GM18502 (cell line): ENCODE data around the gene C20orf204.

Experiments
- ATAC-seq: cut with Tn5 transposase; IDR thresholded peaks from one replicate; pipeline ENCODE4 v1.9.1; 2021; ENCODE audit warnings: mild to moderate bottlenecking; ENCODE audit not compliant: unreplicated experiment, poor library complexity

C20orf204 gene

GRCh38 chr20:64069209-64069613, 33.2 kb downstream of the C20orf204 start:
- no peak for ATAC-seq

GRCh38 chr20:64069614-64070243, 33.7 kb downstream of the C20orf204 start:
- ATAC-seq = no peak

- no peak for ATAC-seq
Measured at GRCh38 chr20:64070244-64070993, 34.4 kb downstream of the C20orf204 start.

DNA sequence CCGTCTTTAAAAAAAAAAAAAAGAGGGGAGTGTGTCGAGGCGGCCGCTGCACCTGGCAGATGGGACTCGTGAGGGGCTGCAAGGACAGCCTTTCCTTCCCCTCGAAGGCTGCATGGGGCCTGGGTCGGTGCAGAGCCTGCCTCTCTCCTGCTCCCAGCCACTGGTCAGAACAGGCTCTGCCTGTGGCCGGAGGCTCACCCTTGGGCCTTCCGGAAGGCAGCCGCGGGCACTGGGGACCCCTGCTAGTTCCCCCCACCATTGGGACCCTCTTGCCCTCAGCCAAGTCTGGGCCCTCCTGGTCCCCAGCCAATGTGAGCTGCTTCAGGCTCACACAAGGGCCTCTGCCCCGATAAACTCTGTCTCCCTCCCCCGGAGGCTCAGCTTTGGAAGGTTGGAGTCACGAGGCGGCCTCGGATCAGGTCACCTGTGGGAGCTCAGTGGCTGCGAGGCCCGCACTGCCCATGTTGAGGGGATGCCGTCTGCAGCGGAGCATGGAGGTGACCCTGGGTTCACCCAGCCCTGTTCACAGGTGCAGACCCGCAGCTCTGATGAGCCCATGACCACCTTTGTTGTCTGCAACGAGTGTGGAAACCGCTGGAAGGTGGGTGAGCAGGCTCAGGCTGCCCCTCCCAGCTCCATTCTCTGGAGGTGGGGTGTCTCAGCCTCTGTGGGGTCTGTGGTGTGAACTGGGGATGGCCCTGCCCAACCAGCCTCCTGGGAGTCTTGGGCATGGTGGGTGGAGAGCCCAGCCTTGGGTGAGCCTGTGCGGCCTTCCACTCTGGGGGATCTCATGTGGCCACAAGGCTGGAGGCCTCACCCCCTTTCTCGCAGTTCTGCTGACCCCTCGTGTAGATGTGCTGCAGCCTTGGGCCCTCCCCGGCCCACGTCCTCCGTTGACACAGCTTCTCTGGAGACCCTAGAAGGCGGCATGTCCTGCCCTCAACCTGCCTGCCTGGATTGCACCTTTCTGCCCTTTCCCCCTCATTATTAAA, 35.7 kb downstream of the C20orf204 start:
- ATAC-seq = no peak

- ATAC-seq = no peak
Measured at GRCh38 chr20:64072498-64073063, 36.6 kb downstream of the C20orf204 start.

DNA sequence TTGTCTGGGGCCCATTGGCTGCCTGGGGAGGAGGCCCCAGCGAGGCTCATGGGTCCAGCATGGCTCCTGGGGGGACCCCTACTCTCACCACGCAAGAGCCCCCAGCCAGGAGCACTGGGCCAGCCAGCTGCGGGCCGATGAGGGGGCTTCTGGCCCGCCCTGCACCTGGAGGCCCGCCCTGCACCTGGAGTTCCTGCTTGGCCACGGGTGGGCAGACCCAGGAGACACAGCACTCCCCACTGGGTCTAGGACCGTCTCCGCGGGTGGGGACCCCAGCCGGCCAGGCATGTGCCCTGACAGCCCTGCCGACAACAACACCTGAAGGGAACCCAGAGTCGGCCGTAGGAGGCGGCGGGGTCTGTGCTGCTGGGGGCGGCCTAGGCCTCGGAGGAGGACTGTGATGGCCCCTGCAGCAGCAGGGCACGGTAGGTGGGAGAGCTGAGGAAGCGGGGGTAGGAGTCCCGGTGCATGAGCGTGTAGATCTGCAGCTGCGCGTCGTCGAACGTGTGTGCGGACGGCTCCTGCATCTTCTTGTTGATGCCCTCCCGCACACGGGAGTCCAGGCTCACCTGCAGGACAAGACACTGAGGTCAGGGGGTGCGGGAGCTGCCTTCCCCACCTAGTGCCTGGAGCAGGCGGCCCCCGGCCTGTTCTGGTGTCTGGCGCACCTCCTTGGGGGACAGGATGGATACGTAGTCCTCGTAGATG, 37.6 kb downstream of the C20orf204 start:
- no peak for ATAC-seq

DNA sequence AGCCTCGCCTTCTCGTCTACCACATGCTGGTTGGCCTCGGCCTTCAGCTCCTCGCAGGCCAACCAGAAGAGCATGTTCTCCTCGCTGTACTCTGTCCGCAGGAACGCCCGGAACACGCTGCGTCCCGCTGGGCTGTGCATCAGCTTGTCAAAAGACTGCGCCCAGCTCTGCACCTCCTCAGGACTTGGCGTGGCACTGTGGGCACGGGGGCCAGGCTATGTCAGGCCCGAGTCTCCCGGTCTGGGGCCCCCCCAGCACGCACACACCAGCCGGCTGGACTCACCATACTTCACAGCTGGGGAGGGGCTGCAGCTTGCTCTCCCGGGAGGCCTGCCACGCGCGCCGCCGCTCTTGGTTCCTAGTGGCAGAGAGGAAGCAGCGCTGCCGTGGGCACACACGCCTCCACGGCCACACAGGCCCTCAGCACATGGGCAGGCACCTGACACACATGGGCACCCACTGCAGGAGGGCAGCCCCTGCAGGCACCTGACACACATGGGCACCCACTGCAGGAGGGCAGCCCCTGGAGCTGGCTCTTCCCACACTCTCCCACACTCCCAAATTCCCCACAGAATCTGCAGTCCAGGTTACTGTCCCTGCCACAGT, 38.3 kb downstream of the C20orf204 start:
- ATAC-seq = no peak

- no peak for ATAC-seq
Measured at GRCh38 chr20:64074963-64075362, 39.0 kb downstream of the C20orf204 start.

GRCh38 chr20:64075556-64075955, 39.6 kb downstream of the C20orf204 start:
- ATAC-seq = no peak

GRCh38 chr20:64076061-64076997, 40.3 kb downstream of the C20orf204 start:
- ATAC-seq = no peak

DNA sequence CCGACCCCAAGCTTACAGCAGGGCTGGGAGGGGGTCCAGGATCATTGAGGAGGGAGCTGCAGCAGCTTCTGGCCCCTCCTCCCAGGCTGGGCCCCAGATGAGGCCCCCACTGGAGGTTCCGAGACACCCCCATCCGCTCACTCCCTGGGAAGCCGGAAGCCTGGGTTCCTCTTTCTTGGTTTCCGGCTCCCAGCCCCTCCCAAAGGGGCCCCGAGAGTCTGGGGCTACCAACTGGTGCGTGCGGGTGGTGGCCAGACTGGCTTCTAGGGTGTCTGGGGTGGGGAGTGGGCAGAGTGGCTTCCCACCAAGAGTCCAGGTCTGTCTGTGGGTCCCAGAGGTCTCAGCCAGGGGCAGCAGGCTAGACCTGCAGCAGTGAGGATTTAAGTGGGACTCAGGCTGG, 41.1 kb downstream of the C20orf204 start:
- no peak for ATAC-seq

DNA sequence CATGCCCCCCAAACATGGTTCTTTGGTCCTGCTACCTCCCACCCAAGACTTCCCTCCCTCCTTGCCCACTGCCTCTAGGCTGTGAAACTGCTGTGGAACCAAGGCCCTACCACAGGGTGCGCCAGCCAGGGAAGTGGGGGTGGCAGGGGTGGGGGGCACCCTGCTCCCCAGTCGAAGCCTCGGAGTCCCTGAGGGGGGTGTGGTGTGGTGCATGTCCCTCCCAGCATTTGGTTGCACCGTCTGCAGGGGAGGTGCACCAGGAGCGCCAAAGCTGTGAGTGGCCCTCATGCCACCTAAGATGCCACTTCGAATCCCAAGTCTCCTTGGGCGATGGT, 41.5 kb downstream of the C20orf204 start:
- ATAC-seq = no peak

DNA sequence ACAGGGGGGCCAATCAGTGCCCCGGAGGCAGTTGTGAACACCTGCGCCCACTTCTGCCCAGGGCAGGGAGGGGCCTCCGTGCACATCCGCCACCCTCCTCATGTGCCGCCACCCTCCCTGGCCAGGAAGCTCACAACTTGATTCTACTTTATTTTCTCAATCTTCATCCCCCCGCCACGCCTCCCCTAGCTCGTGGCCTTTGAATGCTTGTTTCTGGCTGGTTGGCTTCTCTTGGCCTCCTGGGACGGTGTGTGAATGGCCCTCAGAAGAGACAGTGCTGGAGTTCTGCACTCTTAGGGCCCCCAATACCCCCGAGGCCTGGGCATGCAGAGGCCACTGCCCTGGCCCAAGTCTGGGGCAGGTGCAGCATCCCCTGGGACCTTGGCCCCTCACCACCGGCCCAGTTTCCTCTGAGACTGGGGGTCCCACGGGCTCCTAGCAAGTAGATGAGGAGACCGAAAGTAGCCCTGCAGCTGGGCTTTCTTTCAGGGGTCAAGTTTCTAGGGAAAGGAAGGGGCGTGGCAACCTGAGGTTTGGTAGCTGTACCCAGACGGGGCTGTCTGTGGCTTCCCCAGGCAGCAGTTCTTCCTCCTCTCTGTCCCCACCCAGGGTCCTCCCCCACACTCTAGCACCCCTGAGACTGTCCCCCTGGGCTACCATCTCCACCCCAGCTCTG, 42.0 kb downstream of the C20orf204 start:
- ATAC-seq = no peak

DNA sequence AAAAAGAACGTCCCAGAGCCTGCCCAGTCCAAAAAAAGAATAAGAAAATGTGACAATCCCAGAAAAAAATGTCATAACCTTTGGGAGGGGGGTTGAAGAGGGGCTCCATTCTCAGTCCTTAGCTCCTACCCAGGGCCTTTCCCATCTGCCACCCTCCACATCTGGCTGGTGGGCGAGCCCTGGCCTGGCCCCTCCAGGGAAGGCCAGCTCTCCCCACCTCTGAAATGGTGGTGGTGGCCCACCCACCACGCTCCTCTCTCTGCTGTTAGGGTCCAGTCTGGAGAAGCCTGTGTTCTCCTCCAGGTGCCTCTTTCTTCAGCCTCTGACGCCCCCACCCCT, 42.9 kb downstream of the C20orf204 start:
- ATAC-seq = no peak

- peak; percentile 47 for ATAC-seq
Measured at GRCh38 chr20:64079273-64080012, 43.5 kb downstream of the C20orf204 start, which contains the start of gene RGS19. Gene RGS19, minus strand, starts transcription at chr20:64079518. Its CDS starts 2,632 bp downstream, at chr20:64076886.

DNA sequence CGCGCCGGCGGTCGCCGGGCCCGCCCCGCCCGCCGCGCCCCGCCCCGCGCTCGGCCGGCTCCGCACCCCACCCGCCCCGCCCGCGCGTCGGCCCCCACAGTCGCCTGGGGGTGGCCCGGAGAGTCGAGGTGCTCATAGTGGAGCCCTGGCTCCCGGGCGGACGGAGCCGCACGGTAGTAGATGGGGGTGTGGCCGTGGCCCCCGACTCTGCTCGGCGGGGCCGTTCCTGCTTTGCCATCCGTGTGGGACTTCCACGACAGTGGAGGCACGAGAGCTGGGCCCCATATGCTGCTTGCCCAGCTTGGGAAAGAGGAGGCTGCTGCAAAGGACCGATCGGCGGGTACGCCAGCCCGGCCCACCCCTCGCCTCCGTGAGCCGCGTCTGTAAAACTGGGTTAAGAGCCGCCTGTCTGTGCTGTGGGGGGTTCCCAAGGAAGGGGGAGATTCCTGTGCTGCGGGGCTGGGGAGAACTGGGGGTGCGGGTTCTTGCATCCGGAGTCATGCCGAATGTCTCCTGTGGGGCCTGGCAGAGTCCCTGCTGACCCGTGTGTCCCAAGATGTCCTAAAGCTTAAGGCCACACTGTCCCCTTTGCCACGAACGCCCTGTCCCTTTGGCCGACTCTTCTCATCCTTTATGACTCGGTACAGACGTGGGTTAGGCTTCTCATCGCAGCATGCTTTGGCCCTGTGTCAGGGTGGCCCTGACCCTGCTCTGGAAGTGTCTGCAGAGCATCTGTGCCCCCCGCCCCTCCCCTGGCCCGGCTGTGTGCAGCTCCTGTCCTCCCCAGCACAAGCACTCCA, 44.2 kb downstream of the C20orf204 start, which contains the start of gene OPRL1:
Gene OPRL1 (plus strand): TSS at position 70 of the 800 bp plus-strand sequence. CDS start 12,639 bp downstream, outside the sequence.
- ATAC-seq = peak; percentile 2
